Posterior cingulate gyrus (tissue), 11 donors: ENCODE measurements around the gene VWC2.

ENCODE experiments used
- DNase-seq, 10 donors: peaks; one replicate each; pipeline versions ENCODE4 v3.0.0 to v3.0.0-alpha.2; 2020 to 2021; ENCODE audit warnings: mixed read lengths in 3 of 10
- intact Hi-C: fragments of 100-400 bp; cut with DNase I; formaldehyde crosslinking; loops from one replicate; pipeline ENCODE4 v1.15.1; 2023

VWC2 gene

GRCh38 chr7:49773218-49773935 lies at the start of gene VWC2:
TSS of gene VWC2 (plus strand) at chr7:49773638. CDS start at chr7:49775436, 1,798 bp downstream.
- peak in 6 of 10 donors; percentile 18 to 86 (median 28) for DNase-seq
- intact Hi-C loops = no loop called here

GRCh38 chr7:49724071-49724470 lies 49.4 kb upstream of the VWC2 start:
- no peak for DNase-seq
- intact Hi-C loops = no loop called here

- DNase-seq = no peak
- intact Hi-C loops = no loop called here
Observed at GRCh38 chr7:49731836-49732235, 41.6 kb upstream of the VWC2 start.

GRCh38 chr7:49762666-49763065 lies 10.8 kb upstream of the VWC2 start:
- DNase-seq = no peak
- intact Hi-C loops = no loop called here

GRCh38 chr7:49763791-49764190 lies 9.6 kb upstream of the VWC2 start:
- intact Hi-C loops = no loop called here
- DNase-seq = no peak

GRCh38 chr7:49766966-49767365 lies 6.5 kb upstream of the VWC2 start:
- intact Hi-C loops = no loop called here
- DNase-seq = no peak

GRCh38 chr7:49767719-49768118 lies 5.7 kb upstream of the VWC2 start:
- intact Hi-C loops = no loop called here
- no peak for DNase-seq

GRCh38 chr7:49768254-49768653 lies 5.2 kb upstream of the VWC2 start:
- intact Hi-C loops = no loop called here

GRCh38 chr7:49768835-49769234 lies 4.6 kb upstream of the VWC2 start:
- intact Hi-C loops = no loop called here
- DNase-seq = no peak

More at GRCh38 chr7:49768254-49768653, 5.2 kb upstream of the VWC2 start:
- no peak for DNase-seq

- no peak for DNase-seq
- intact Hi-C loops = no loop called here
Observed at GRCh38 chr7:49769285-49769857, 4.1 kb upstream of the VWC2 start.

- no peak for DNase-seq
- intact Hi-C loops = no loop called here
Observed at GRCh38 chr7:49770838-49771237, 2.6 kb upstream of the VWC2 start.

- no peak for DNase-seq
- intact Hi-C loops = no loop called here
Observed at GRCh38 chr7:49771427-49772176, 1.8 kb upstream of the VWC2 start.

- no peak for DNase-seq
- intact Hi-C loops = no loop called here
Observed at GRCh38 chr7:49772916-49773217, 571 bp upstream of the VWC2 start.

- intact Hi-C loops = no loop called here
Observed at GRCh38 chr7:49773936-49774458, 559 bp downstream of the VWC2 start.

GRCh38 chr7:49774459-49775064 lies 1.1 kb downstream of the VWC2 start:
- intact Hi-C loops = no loop called here
- peak in 1 of 10 donors; percentile 85 for DNase-seq

More at GRCh38 chr7:49773936-49774458, 559 bp downstream of the VWC2 start:
- DNase-seq = peak in 2 of 10 donors; percentile 12 to 74

GRCh38 chr7:49775065-49775948 lies 1.9 kb downstream of the VWC2 start:
- DNase-seq = peak in 6 of 10 donors; percentile 14 to 88 (median 27)
- intact Hi-C loops = no loop called here

- peak in 1 of 10 donors; percentile 88 for DNase-seq
Observed at GRCh38 chr7:49775949-49776443, 2.6 kb downstream of the VWC2 start.

GRCh38 chr7:49776994-49777393 lies 3.6 kb downstream of the VWC2 start:
- peak in 1 of 10 donors; percentile 70 for DNase-seq

More at GRCh38 chr7:49775949-49776443, 2.6 kb downstream of the VWC2 start:
- intact Hi-C loops = no loop called here

GRCh38 chr7:49778731-49779270 lies 5.4 kb downstream of the VWC2 start:
- DNase-seq = no peak
- intact Hi-C loops = no loop called here

More at GRCh38 chr7:49776994-49777393, 3.6 kb downstream of the VWC2 start:
- intact Hi-C loops = no loop called here
